Hepatocyte (in vitro differentiated cells): ENCODE results near the gene ATAD3B.

Source experiments
- EZH2 ChIP-seq: fragments of 200-600 bp; sonication (generic); IDR thresholded peaks from 2 replicates; pipeline ENCODE4 v1.6.1; 2016; ENCODE audit warnings: antibody characterized with exemption, mild to moderate bottlenecking, borderline replicate concordance
- TF ChIP-seq, protein P1 (sequence below): fragments of 200-600 bp; sonication (generic); IDR thresholded peaks from 2 replicates; pipeline ENCODE4 v1.5.1; 2016; ENCODE audit warnings: antibody characterized with exemption, mild to moderate bottlenecking; ENCODE audit not compliant: poor library complexity

DNA sequence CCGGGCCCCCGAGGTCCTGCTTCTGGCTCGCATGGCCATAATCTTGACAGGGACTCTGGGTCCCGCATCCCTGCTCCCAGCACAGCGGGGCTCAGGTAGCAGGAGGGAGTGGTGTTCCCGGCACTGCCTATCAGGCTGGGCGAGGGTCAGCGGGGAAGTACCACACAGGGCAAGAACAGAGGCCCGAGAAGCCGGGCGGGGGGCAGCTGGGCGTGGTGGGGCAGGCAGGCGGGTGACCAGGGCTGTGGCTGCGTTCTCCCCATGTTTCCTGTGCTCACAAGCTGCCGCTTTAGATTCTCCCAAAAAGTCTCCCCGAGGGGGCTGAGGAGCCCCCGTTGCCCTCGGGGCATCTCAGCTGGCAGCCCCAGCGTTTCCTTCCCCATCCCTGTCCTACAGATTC is 18.3 kb downstream of the ATAD3B start:
- TF ChIP-seq, protein P1, sequence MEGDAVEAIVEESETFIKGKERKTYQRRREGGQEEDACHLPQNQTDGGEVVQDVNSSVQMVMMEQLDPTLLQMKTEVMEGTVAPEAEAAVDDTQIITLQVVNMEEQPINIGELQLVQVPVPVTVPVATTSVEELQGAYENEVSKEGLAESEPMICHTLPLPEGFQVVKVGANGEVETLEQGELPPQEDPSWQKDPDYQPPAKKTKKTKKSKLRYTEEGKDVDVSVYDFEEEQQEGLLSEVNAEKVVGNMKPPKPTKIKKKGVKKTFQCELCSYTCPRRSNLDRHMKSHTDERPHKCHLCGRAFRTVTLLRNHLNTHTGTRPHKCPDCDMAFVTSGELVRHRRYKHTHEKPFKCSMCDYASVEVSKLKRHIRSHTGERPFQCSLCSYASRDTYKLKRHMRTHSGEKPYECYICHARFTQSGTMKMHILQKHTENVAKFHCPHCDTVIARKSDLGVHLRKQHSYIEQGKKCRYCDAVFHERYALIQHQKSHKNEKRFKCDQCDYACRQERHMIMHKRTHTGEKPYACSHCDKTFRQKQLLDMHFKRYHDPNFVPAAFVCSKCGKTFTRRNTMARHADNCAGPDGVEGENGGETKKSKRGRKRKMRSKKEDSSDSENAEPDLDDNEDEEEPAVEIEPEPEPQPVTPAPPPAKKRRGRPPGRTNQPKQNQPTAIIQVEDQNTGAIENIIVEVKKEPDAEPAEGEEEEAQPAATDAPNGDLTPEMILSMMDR, result no peak
- TF ChIP-seq EZH2, result no peak
